ENCODE data around the gene TMEM169. TPM values are rescaled to one million over a fixed set of nuclear protein-coding genes. Genes with fewer than 3 reads are reported as not detected.

Gene TMEM169
- total RNA-seq, 4 donors from 2014 or later: 0.41 to 6.4 (median 1.9) TPM; not detected in 1

DNA sequence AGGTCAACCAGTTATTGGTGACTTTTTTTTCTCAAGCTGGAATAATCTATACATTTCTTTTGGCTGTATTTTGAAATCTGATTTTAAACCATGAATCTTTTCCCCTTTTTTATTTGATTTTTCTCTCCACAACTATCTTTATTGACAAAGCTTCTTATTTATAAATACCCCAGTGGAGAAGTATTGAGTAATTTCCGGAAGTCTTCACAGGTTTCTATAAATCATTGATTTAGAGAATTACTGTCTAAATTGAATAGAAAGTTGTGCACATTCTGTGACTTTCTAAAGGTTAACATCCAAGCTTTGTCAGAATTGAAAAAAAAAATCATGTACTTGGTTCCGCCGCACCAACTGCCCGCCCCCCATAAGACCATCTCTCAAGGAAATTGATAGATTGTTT lies 67.3 kb downstream of the TMEM169 start:
- intact Hi-C loops (cut with DNase I; ENCODE audit: low total_unique reads) (no loop called here), in situ Hi-C loops (cut with MboI; ENCODE audit: low pct_ligation_motif_present in 1 of 4, low pct_unique_long_range_greater_than_20kb in 1 of 4, low sequenced_read_pairs in 3 of 4) (no loop called here)
- H3K27ac ChIP-seq: no peak overlapping the region
- DNase-seq: no peak
- TF ChIP-seq POLR2AphosphoS5 (IDR thresholded peaks at IDR 0.05): no peak
- TF ChIP-seq POLR2A (IDR thresholded peaks at IDR 0.05): no peak
- TF ChIP-seq EP300 (IDR thresholded peaks at IDR 0.05; ENCODE audit: low read depth): no peak
- TF ChIP-seq, protein P1, sequence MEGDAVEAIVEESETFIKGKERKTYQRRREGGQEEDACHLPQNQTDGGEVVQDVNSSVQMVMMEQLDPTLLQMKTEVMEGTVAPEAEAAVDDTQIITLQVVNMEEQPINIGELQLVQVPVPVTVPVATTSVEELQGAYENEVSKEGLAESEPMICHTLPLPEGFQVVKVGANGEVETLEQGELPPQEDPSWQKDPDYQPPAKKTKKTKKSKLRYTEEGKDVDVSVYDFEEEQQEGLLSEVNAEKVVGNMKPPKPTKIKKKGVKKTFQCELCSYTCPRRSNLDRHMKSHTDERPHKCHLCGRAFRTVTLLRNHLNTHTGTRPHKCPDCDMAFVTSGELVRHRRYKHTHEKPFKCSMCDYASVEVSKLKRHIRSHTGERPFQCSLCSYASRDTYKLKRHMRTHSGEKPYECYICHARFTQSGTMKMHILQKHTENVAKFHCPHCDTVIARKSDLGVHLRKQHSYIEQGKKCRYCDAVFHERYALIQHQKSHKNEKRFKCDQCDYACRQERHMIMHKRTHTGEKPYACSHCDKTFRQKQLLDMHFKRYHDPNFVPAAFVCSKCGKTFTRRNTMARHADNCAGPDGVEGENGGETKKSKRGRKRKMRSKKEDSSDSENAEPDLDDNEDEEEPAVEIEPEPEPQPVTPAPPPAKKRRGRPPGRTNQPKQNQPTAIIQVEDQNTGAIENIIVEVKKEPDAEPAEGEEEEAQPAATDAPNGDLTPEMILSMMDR (IDR thresholded peaks at IDR 0.05): no peak
- no peaks in the 10 kb centered on the region for H3K4me1 ChIP-seq
- no peak overlapping the region for H3K4me3 ChIP-seq
- WGBS, 2 donors (ENCODE audit: low coverage in 1 of 2): 94 to 98% methylated on average over 4 of the region's 4 CpGs
- peaks cover 0 to 77% (median 31%) of the 10 kb centered on the region in 4 donors for H3K36me3 ChIP-seq
- H3K9me3 ChIP-seq: no peaks in the 10 kb centered on the region
- H3K27me3 ChIP-seq: no peaks in the 10 kb centered on the region

DNA sequence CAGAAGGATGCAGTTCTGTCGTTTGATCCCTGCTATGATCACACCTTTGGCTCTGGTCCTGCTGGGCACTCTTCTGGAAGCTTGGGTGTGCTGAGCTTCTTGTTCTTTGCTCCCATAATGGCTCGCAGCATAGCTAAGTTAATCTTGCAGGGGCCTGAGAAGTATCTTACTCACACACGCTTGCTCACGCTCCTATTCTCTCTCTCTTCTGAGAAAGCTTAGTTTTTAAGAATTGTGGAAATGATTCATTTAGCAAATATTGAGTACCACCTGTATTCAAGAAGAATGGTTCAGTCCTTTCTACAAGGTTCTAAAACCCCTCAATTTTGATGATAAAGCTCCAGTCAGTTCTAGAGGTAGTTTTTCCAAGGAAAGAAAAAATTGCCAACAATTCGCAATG lies 68.0 kb downstream of the TMEM169 start:
- H3K4me1 ChIP-seq: no peaks in the 10 kb centered on the region
- in situ Hi-C loops (cut with MboI; ENCODE audit: low pct_ligation_motif_present in 1 of 4, low pct_unique_long_range_greater_than_20kb in 1 of 4, low sequenced_read_pairs in 3 of 4): no loop called here
- TF ChIP-seq POLR2AphosphoS5 (IDR thresholded peaks at IDR 0.05) (no peak), EP300 (IDR thresholded peaks at IDR 0.05; ENCODE audit: low read depth) (no peak), POLR2A (IDR thresholded peaks at IDR 0.05) (no peak)
- TF ChIP-seq, protein P1 (IDR thresholded peaks at IDR 0.05): no peak
- no peaks in the 10 kb centered on the region for H3K27me3 ChIP-seq
- 80 to 83% methylated on average over 3 to 5 of the region's 5 CpGs for WGBS, 2 donors (ENCODE audit: low coverage in 1 of 2)
- no peak overlapping the region for H3K4me3 ChIP-seq
- H3K36me3 ChIP-seq: peaks cover 0 to 78% (median 29%) of the 10 kb centered on the region in 4 donors
- no peaks in the 10 kb centered on the region for H3K9me3 ChIP-seq
- no peak overlapping the region for H3K27ac ChIP-seq
- no peak for DNase-seq
- intact Hi-C loops (cut with DNase I; ENCODE audit: low total_unique reads): no loop called here

GRCh38 chr2:216151313-216152025 lies 69.8 kb downstream of the TMEM169 start:
- in situ Hi-C loops (cut with MboI; ENCODE audit: low pct_ligation_motif_present in 1 of 4, low pct_unique_long_range_greater_than_20kb in 1 of 4, low sequenced_read_pairs in 3 of 4): no loop called here
- no peak for TF ChIP-seq EP300 (IDR thresholded peaks at IDR 0.05; ENCODE audit: low read depth)
- TF ChIP-seq, protein P1 (IDR thresholded peaks at IDR 0.05): no peak
- Histone ChIP-seq H3K27ac (no peak overlapping the region), H3K4me3 (no peak overlapping the region), H3K27me3 (no peaks in the 10 kb centered on the region), H3K9me3 (no peaks in the 10 kb centered on the region), H3K36me3 (peaks cover 0 to 67% (median 33%) of the 10 kb centered on the region in 4 donors), H3K4me1 (no peaks in the 10 kb centered on the region)
- no peak for DNase-seq
- 94 to 97% methylated on average over 5 to 7 of the region's 7 CpGs for WGBS, 2 donors (ENCODE audit: low coverage in 1 of 2)
- intact Hi-C loops (cut with DNase I; ENCODE audit: low total_unique reads): no loop called here

Other genes with a start within 250 kb of the TMEM169 start
- gene MREG, start 68.4 kb upstream of the TMEM169 start, total RNA-seq: 1 to 10 TPM; 1.5 to 8.5 (median 5.1) TPM
- gene PECR, start 110 bp upstream of the TMEM169 start, total RNA-seq: 100 to 1,000 TPM in 1 of 4 donors, 10 to 100 TPM in 3; 10.3 to 137 (median 25.8) TPM
- 100 to 1,000 TPM in 2 of 4 donors, 10 to 100 TPM in 2; 75.6 to 120 (median 101) TPM for gene XRCC5, start 27.4 kb downstream of the TMEM169 start, total RNA-seq

All from transverse colon (tissue), 4 donors.